GM23338 (cell line): Measurements from ENCODE around the gene SDHAF3.

Experiments
- EZH2 ChIP-seq: fragments of 200-600 bp; sonication (generic); IDR thresholded peaks from one replicate; pipeline ENCODE4 v1.8.0; 2017; ENCODE audit warnings: antibody characterized with exemption, mild to moderate bottlenecking, low read depth; ENCODE audit not compliant: unreplicated experiment
- EZH2phosphoT487 ChIP-seq: fragments of 200-600 bp; sonication (generic); IDR thresholded peaks from one replicate; pipeline ENCODE4 v1.8.1; 2018; ENCODE audit warnings: antibody characterized with exemption; ENCODE audit not compliant: unreplicated experiment
- NANOG ChIP-seq: IDR thresholded peaks from 2 replicates; pipeline ENCODE4 v1.6.1; 2016; ENCODE audit warnings: antibody characterized with exemption, borderline replicate concordance
- POLR2AphosphoS5 ChIP-seq: IDR thresholded peaks from 2 replicates; pipeline ENCODE4 v1.6.1; 2016; ENCODE audit warnings: antibody characterized with exemption, low read depth
- STAT1 ChIP-seq: IDR thresholded peaks from one replicate; pipeline ENCODE4 v1.6.1; 2016; ENCODE audit warnings: antibody characterized with exemption; ENCODE audit not compliant: unreplicated experiment
- ZNF331 ChIP-seq: fragments of 250-450 bp; sonication (Bioruptor Pico); IDR thresholded peaks from 2 replicates; pipeline ENCODE4 v1.5.0; 2020; ENCODE audit warnings: low read depth, mild to moderate bottlenecking, moderate library complexity
- TF ChIP-seq, protein P1 (sequence below), 2 experiments: fragments of 200-600 bp in 1 of 2; sonication (generic) in 1 of 2; conservative IDR thresholded peaks; 2 replicates each; pipeline versions ENCODE4 v1.5.1 to v1.6.1; 2016 to 2017; ENCODE audit warnings: antibody characterized with exemption in 2 of 2, low read depth in 2 of 2, mild to moderate bottlenecking in 2 of 2, moderate library complexity in 1 of 2
- TF ChIP-seq, protein P2 (sequence below): IDR thresholded peaks from one replicate; pipeline ENCODE4 v1.6.1; 2018; ENCODE audit warnings: antibody characterized with exemption; ENCODE audit not compliant: unreplicated experiment

DNA sequence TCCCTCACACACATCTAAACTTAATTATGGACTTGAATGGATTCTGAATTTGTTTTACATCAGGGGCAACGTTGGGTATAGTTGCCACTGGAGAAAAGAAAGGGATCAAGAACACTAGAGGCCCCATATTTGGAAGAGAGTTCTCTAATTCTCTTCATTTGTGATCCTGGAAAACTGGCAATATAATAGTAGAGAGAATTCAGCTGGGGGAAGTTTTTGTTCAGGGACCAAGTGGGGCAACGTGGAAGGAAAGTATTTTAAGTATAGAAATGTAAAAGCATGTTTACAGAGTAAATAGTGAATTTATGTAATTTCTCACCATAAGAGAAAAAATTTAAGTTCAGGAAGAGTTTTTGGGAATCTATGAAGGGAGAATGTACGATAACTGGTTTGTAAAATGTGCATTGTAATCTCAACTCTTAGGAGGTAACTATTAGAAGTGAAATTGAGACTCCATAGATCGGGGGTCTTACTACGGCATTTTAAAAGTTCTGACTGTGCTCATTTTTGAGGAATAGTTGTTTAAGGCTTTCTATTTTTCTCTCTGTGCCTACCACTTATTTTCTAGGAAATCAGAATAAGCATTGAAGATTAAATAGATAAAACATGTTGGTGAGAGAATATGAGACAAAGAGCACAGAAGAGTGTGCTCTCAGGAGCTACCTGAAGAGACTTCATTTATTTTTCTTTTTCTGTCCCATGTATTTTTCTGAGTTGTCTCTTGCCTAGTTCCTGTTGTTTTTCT lies 3.4 kb downstream of the SDHAF3 start:
- TF ChIP-seq, protein P1, sequence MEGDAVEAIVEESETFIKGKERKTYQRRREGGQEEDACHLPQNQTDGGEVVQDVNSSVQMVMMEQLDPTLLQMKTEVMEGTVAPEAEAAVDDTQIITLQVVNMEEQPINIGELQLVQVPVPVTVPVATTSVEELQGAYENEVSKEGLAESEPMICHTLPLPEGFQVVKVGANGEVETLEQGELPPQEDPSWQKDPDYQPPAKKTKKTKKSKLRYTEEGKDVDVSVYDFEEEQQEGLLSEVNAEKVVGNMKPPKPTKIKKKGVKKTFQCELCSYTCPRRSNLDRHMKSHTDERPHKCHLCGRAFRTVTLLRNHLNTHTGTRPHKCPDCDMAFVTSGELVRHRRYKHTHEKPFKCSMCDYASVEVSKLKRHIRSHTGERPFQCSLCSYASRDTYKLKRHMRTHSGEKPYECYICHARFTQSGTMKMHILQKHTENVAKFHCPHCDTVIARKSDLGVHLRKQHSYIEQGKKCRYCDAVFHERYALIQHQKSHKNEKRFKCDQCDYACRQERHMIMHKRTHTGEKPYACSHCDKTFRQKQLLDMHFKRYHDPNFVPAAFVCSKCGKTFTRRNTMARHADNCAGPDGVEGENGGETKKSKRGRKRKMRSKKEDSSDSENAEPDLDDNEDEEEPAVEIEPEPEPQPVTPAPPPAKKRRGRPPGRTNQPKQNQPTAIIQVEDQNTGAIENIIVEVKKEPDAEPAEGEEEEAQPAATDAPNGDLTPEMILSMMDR (conservative IDR thresholded peaks at IDR 0.05; ENCODE audit: low read depth in 2 of 2): no peak
- TF ChIP-seq STAT1 (no peak), EZH2 (no peak), POLR2AphosphoS5 (no peak), EZH2phosphoT487 (no peak), ZNF331 (CRISPR knock-in tag) (no peak), NANOG (no peak)
- TF ChIP-seq, protein P2, sequence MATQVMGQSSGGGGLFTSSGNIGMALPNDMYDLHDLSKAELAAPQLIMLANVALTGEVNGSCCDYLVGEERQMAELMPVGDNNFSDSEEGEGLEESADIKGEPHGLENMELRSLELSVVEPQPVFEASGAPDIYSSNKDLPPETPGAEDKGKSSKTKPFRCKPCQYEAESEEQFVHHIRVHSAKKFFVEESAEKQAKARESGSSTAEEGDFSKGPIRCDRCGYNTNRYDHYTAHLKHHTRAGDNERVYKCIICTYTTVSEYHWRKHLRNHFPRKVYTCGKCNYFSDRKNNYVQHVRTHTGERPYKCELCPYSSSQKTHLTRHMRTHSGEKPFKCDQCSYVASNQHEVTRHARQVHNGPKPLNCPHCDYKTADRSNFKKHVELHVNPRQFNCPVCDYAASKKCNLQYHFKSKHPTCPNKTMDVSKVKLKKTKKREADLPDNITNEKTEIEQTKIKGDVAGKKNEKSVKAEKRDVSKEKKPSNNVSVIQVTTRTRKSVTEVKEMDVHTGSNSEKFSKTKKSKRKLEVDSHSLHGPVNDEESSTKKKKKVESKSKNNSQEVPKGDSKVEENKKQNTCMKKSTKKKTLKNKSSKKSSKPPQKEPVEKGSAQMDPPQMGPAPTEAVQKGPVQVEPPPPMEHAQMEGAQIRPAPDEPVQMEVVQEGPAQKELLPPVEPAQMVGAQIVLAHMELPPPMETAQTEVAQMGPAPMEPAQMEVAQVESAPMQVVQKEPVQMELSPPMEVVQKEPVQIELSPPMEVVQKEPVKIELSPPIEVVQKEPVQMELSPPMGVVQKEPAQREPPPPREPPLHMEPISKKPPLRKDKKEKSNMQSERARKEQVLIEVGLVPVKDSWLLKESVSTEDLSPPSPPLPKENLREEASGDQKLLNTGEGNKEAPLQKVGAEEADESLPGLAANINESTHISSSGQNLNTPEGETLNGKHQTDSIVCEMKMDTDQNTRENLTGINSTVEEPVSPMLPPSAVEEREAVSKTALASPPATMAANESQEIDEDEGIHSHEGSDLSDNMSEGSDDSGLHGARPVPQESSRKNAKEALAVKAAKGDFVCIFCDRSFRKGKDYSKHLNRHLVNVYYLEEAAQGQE: no peak
